Measurements from ENCODE around the gene IGF2.

The IGF2 gene

GRCh38 chr11:2122222-2122906, 16.8 kb downstream of the IGF2 start:
- DNase-seq: peak; percentile 41

DNA sequence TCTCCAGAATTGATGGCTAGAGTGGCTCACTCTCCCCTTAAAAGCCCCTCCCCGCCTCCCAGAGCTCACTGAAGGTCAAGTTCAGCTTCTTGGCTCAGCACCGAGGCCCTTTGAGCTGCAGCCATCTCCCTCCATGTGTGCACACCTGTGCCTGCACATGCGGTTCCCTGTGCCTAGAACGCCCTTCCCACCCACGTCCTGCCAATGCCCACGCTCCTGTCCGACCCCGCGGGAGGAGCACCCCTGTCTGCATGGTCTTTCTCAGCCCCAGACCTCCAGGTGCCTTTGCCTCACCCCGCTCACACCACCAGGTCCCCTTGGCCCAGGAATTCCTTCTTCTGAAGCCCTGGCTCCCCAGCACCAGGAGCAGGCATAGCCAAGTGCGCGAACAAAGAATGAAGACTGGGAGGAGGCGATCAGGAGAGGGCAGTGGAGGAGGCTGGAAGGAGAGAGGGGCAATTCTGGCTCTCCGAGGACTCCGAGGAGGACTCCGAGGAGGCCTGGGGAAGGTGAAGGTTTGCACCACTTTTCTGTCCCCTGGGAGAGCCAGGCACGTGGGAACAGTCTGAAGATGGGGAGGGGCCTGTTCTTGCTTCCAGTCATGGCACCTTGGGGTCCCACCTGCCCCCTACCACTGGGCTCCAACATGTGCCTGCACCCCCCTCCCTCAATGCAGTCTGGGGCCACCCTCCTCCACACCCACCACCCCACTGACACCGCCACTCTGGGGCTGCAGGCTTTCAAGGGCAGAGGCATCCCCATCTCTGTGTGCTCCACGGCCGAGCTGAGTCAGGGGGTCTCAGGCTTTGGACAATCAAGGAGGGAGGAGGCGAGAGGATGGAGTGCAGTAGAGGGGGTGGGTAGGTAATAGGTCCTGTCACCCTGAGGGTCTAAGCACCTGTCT, 17.7 kb downstream of the IGF2 start:
- no peak for DNase-seq

- DNase-seq: peak; percentile 68
These were observed 18.7 kb downstream of the IGF2 start for GRCh38 chr11:2120359-2121100.

DNA sequence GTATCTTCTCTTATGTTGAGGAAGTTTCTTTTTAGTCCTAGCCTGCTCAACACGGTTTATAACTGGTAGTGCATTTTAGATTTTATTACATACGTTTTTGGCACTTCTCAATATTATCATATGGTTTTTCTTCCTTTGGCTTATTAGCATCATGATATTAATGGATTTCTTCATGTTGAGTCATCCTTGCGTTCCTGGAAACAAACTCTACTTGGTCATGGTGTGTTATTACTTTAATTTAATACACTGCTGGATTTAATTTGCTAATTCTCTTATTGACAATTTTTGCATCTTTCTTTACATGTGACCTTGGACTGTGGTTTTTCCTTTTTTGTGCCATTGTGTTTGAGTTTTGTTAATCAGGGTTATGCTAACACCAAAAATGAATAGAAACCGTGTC, 20.5 kb downstream of the IGF2 start:
- DNase-seq: peak; percentile 60

GRCh38 chr11:2116680-2117079, 22.5 kb downstream of the IGF2 start:
- DNase-seq: no peak

DNA sequence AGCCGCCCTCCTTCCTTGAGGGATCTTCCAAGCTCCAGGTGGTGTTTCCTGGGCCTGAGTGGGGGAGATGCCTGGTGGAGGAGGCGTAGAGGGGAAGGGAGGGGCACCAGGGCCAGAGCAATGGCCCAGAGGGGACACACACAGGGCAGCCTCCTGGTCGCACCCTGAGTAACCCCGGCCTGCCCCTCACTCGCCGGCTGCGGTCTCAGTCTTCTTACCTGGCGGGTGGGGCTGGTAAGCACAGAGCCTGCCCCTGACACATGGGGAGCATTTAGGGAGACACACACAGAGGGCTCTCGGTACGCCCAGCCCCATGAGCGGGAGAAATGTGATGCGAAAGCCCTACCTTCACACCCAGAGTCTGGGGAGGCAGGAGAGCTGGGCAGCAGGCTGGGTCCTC, 23.9 kb downstream of the IGF2 start:
- DNase-seq: no peak

GRCh38 chr11:2114430-2115241, 24.6 kb downstream of the IGF2 start:
- no peak for DNase-seq

- no peak for DNase-seq
These were observed 25.4 kb downstream of the IGF2 start for GRCh38 chr11:2113776-2114175.

GRCh38 chr11:2110521-2110920, 28.7 kb downstream of the IGF2 start:
- DNase-seq: no peak

DNA sequence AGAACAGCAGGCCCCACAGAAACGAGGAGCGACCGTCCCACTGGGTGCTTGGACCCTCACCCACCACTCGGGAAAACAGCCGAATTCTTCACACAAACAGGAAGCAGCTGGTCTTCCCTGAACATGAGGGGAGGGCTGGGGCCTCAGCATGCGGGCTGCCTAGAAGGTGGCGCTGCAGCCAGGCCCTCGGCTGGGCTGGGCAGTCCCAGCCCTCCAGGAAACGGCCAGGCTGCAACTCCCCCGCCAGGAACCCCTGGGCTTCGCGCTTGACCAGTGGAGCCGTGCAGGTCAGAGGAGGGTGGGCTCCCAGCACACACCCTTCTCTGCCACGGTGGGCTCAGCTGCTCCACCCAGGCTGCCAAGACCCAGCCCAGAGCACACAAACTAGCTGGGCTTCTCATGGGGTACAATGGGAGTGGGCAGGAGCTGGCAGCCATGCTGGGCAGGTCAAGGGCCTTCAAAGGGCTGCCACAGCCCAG, 29.6 kb downstream of the IGF2 start:
- DNase-seq: no peak

GRCh38 chr11:2108675-2109491, 30.3 kb downstream of the IGF2 start:
- DNase-seq: no peak

GRCh38 chr11:2107941-2108630, 31.1 kb downstream of the IGF2 start:
- DNase-seq: no peak

DNA sequence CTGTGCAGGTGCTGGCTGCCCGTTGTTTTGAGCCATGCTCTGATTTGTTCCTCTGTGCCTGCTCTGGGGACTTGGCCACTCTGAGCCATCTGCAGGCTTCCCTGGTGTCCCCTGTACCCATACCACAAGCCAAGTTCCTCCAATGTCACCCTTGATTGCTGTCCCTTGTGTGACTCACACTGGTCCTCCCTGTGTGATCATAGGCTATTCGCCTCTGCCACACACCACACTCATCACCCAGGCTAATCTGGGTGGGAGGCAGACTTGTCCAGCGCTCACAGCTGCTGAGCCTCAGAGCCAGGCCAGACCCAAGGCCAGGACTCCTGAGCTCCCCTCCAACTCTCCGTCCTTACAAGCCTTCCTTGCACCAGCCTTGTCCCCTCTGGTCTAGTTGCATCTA, 31.7 kb downstream of the IGF2 start:
- no peak for DNase-seq

DNA sequence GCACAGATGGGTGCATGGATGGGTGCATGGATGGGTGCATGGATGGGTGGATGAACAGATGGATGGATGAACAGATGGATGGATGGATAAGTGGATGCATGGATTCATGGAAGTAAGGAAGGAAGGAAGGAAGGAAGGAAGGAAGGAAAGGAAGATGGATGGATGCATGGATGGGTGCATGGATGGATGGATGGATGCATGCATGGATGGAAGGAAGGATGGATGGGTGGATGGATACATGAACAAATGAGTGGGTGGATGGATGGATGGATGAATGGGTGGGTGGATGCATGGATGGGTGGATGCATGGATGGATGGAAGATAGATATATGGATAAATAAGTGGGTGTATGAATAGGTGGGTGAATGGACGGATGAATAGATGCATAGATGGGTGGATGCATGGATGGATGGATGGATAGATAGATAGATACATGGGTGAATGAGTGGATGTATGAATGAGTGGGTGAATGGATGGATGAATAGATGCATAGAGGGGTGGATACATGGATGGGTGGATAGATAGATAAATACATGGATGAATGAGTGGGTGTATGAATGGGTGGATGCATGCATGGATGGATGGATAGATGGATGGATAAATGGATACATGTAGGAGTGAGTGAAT, 32.5 kb downstream of the IGF2 start:
- DNase-seq: no peak

DNA sequence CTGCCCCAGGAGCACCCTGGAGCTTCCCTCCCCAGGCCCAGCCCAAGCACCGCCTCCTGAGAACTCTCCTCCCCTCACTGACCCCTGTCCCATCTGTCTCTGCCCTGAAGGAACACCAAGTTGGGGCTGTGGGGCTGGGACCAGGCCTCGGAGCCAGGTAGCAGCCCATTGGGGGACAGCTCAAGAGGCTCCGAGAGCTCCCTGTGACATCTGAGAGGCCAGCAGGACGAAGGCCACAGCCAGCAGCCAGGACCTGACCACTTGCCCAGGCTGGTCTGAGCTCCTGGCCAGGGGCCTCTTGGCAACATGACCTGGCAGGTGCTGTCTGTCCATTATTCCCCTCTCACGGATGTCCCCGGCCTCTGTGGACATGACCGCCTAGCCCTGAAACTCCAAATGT, 33.7 kb downstream of the IGF2 start:
- no peak for DNase-seq

- DNase-seq: no peak
These were observed 34.4 kb downstream of the IGF2 start for GRCh38 chr11:2104524-2105440.

DNA sequence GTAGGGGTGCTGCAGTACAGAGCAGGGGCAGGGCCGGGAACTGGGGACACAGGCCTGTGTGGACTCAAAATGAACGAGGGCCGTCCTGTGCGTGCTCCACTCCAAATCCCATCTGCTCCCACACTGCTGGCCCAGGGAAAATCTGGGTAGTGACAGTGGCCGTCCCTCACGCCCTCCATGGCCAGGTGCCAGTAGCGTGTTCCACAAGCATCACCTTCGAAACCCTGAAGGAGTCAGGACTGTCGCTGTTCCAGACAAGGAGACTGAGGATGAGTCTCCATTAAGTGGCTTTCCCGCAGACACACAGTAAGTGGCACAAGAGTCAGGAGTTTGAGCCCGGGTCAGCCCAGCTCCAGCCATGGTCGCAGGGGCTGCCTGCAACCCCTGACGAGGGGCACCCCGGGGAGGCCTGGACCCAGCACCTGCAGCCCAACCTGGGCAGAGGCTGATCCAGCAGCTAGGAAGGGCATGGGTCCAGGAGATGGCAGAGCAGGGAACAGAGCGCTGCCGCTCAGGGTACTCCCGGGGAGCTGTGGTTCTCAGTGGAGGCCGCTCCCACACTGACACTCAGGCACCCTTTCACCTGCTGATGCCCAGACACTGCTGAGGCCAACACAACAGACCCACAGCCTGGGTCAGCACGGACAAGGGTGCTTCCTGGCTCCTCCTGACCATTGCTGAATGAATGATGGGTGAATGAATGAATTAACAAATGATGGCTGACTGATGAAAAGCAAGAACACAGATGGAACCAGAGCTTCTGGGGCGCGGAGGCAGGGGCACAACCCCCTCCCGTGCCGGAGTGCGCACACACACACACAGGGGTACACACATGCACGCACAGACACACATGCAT, 35.3 kb downstream of the IGF2 start:
- no peak for DNase-seq

DNA sequence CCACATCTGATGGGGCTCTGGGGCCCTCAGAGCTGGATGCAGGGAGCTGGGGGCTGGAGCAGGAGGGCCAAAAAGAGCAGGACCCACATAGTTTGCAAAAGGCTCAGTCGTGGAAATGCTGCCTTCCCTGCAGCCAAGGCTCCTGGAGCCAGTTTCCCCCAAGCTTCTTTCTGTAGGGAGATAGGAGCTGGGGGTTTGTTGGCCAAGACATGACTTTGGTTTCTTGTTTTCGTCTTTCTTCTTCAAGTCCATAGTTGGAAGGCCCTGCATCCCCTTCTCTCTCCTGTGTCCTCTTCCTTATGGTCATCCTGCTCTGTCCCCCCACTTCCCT, 36.3 kb downstream of the IGF2 start:
- no peak for DNase-seq
